ENCODE measurements around the gene CITED2.

Gene CITED2

GRCh38 chr6:139343052-139343750 is 31.2 kb downstream of the CITED2 start:
- Histone ChIP-seq H4K20me1 (no peaks in the 10 kb centered on the region), H3K27me3 (no peaks in the 10 kb centered on the region), H3K9ac (no peak overlapping the region), H3K9me3 (replicated peaks in 1 of 11) (peaks cover 18 to 58% (median 36%) of the 10 kb centered on the region in 11 experiments; a peak in 21 of 22 replicates), H3K36me3 (no peaks in the 10 kb centered on the region), H3K4me3 (0 out of 20 replicates have a peak overlapping the region, but pooled peaks of 1 of the 10 experiments have one; percentile 7), H3K27ac (peak overlapping the region in 3 of 11 experiments; percentile 16 to 40 (median 22); a peak in 4 of 22 replicates), H3K4me1 (peaks cover 13 to 29% (median 24%) of the 10 kb centered on the region in 10 experiments), H3K4me2 (peak overlapping the region; percentile 33 to 64 (median 49); a peak in 21 of 22 replicates)
- no peak for TF ChIP-seq Cebpa-rat (IDR thresholded peaks at IDR 0.05)

GRCh38 chr6:139341060-139341459 is 33.4 kb downstream of the CITED2 start:
- H3K27ac ChIP-seq = no peak overlapping the region
- no peak overlapping the region for H3K4me2 ChIP-seq
- no peak for TF ChIP-seq Cebpa-rat (IDR thresholded peaks at IDR 0.05)

GRCh38 chr6:139338795-139339194 is 35.7 kb downstream of the CITED2 start:
- peak in 2 of 11 experiments; percentile 28 to 56; a peak in 4 of 22 replicates for TF ChIP-seq Cebpa-rat (IDR thresholded peaks at IDR 0.05)
- no peak overlapping the region for H3K9ac ChIP-seq
- peaks cover 12 to 60% (median 28%) of the 10 kb centered on the region in 10 experiments for H3K4me1 ChIP-seq
- no peaks in the 10 kb centered on the region for H3K27me3 ChIP-seq
- H3K9me3 ChIP-seq (replicated peaks in 1 of 11) = peaks cover 12 to 41% (median 29%) of the 10 kb centered on the region in 11 experiments; a peak in 20 of 22 replicates
- H3K36me3 ChIP-seq = no peaks in the 10 kb centered on the region
- no peaks in the 10 kb centered on the region for H4K20me1 ChIP-seq
- H3K4me2 ChIP-seq = peak overlapping the region in 8 of 11 experiments; percentile 3 to 55 (median 44); a peak in 10 of 22 replicates
- no peak overlapping the region for H3K4me3 ChIP-seq
- H3K27ac ChIP-seq = 0 out of 22 replicates have a peak overlapping the region, but pooled peaks of 4 of the 11 experiments have one; percentile 0 to 34 (median 17)

More at GRCh38 chr6:139341060-139341459, 33.4 kb downstream of the CITED2 start:
- Histone ChIP-seq H3K36me3 (no peaks in the 10 kb centered on the region), H4K20me1 (no peaks in the 10 kb centered on the region), H3K9me3 (replicated peaks in 1 of 11) (peaks cover 12 to 48% (median 31%) of the 10 kb centered on the region in 11 experiments; a peak in 20 of 22 replicates), H3K9ac (no peak overlapping the region), H3K4me3 (no peak overlapping the region), H3K27me3 (no peaks in the 10 kb centered on the region), H3K4me1 (peaks cover 16 to 49% (median 32%) of the 10 kb centered on the region in 10 experiments)

- no peaks in the 10 kb centered on the region for H3K27me3 ChIP-seq
- H3K4me2 ChIP-seq = peak overlapping the region in 10 of 11 experiments; percentile 3 to 55 (median 38); a peak in 17 of 22 replicates
- H3K4me1 ChIP-seq = peaks cover 2 to 50% (median 18%) of the 10 kb centered on the region in 10 experiments
- no peaks in the 10 kb centered on the region for H3K36me3 ChIP-seq
- no peak overlapping the region for H3K9ac ChIP-seq
- peaks cover 6 to 36% (median 21%) of the 10 kb centered on the region in 11 experiments; a peak in 19 of 22 replicates for H3K9me3 ChIP-seq (replicated peaks in 1 of 11)
- H4K20me1 ChIP-seq = no peaks in the 10 kb centered on the region
- 0 out of 22 replicates have a peak, but pooled peaks of 1 of the 11 experiments have one; percentile 20 for TF ChIP-seq Cebpa-rat (IDR thresholded peaks at IDR 0.05)
- peak overlapping the region in 3 of 11 experiments; percentile 12 to 34 (median 22); a peak in 3 of 22 replicates for H3K27ac ChIP-seq
- H3K4me3 ChIP-seq = no peak overlapping the region
Observed at GRCh38 chr6:139337830-139338229, 36.6 kb downstream of the CITED2 start.

GRCh38 chr6:139337001-139337400 is 37.4 kb downstream of the CITED2 start:
- Histone ChIP-seq H3K4me1 (peaks cover 0 to 48% (median 16%) of the 10 kb centered on the region in 10 experiments; a peak in 15 of 20 replicates), H3K27me3 (no peaks in the 10 kb centered on the region), H3K4me2 (peak overlapping the region in 4 of 11 experiments; percentile 9 to 55 (median 39); a peak in 5 of 22 replicates), H4K20me1 (no peaks in the 10 kb centered on the region), H3K36me3 (no peaks in the 10 kb centered on the region), H3K9ac (no peak overlapping the region), H3K4me3 (no peak overlapping the region), H3K27ac (no peak overlapping the region), H3K9me3 (replicated peaks in 1 of 11) (peaks cover 4 to 33% (median 17%) of the 10 kb centered on the region in 11 experiments; a peak in 19 of 22 replicates)
- no peak for TF ChIP-seq Cebpa-rat (IDR thresholded peaks at IDR 0.05)

- peak overlapping the region in 2 of 11 experiments; percentile 9 to 55; a peak in 2 of 22 replicates for H3K4me2 ChIP-seq
- peaks cover 3 to 27% (median 12%) of the 10 kb centered on the region in 11 experiments; a peak in 17 of 22 replicates for H3K9me3 ChIP-seq (replicated peaks in 1 of 11)
- H3K4me1 ChIP-seq = peaks cover 0 to 48% (median 16%) of the 10 kb centered on the region in 10 experiments; a peak in 15 of 20 replicates
- H3K27me3 ChIP-seq = no peaks in the 10 kb centered on the region
- H4K20me1 ChIP-seq = no peaks in the 10 kb centered on the region
- H3K27ac ChIP-seq = no peak overlapping the region
- H3K36me3 ChIP-seq = no peaks in the 10 kb centered on the region
- H3K9ac ChIP-seq = no peak overlapping the region
- TF ChIP-seq Cebpa-rat (IDR thresholded peaks at IDR 0.05) = no peak
- no peak overlapping the region for H3K4me3 ChIP-seq
Observed at GRCh38 chr6:139336488-139336887, 38.0 kb downstream of the CITED2 start.

GRCh38 chr6:139335447-139336210 is 38.8 kb downstream of the CITED2 start:
- Histone ChIP-seq H3K9ac (no peak overlapping the region), H3K4me2 (peak overlapping the region in 3 of 11 experiments; percentile 8 to 23 (median 11); a peak in 4 of 22 replicates), H3K4me1 (peaks cover 0 to 48% (median 16%) of the 10 kb centered on the region in 10 experiments; a peak in 15 of 20 replicates), H4K20me1 (no peaks in the 10 kb centered on the region), H3K27me3 (no peaks in the 10 kb centered on the region), H3K4me3 (no peak overlapping the region), H3K27ac (0 out of 22 replicates have a peak overlapping the region, but pooled peaks of 2 of the 11 experiments have one; percentile 11 to 40), H3K36me3 (no peaks in the 10 kb centered on the region), H3K9me3 (replicated peaks in 1 of 11) (peaks cover 0 to 21% (median 6%) of the 10 kb centered on the region in 11 experiments; a peak in 11 of 22 replicates)
- no peak for TF ChIP-seq Cebpa-rat (IDR thresholded peaks at IDR 0.05)

- Histone ChIP-seq H3K27ac (peak overlapping the region in 2 of 11 experiments; percentile 11 to 40; a peak in 2 of 22 replicates), H3K4me2 (peak overlapping the region in 4 of 11 experiments; percentile 8 to 23 (median 13); a peak in 6 of 22 replicates), H3K9ac (no peak overlapping the region), H3K36me3 (no peaks in the 10 kb centered on the region), H3K9me3 (replicated peaks in 1 of 11) (peaks cover 0 to 16% (median 4%) of the 10 kb centered on the region in 11 experiments; a peak in 9 of 22 replicates), H3K4me3 (no peak overlapping the region), H3K4me1 (peaks cover 0 to 48% (median 16%) of the 10 kb centered on the region in 10 experiments; a peak in 15 of 20 replicates), H3K27me3 (no peaks in the 10 kb centered on the region), H4K20me1 (no peaks in the 10 kb centered on the region)
- TF ChIP-seq Cebpa-rat (IDR thresholded peaks at IDR 0.05) = no peak
Observed at GRCh38 chr6:139334806-139335446, 39.5 kb downstream of the CITED2 start.

All from BLaER1 treated with 17β-estradiol and CSF1 and Interleukin-3, amounts not matched to agents 10 nM and 100 nM (cell line).